ENCODE measurements around the gene TMEM182. TPM values are rescaled to one million over a fixed set of nuclear protein-coding genes. Genes with fewer than 3 reads are reported as not detected.

TMEM182 gene
- total RNA-seq, 1 experiment from 2014 or later = 6.5 TPM

- peak overlapping the region; percentile 97 for H2AFZ ChIP-seq (ENCODE audit: low read length)
- ChIA-PET CTCF (interaction anchor here (1.0 kb wide), 1 partner anchor 16 kb away, joined by 4 read pairs; no protein-coding TSS in a partner anchor), POLR2A (ENCODE audit: unreplicated experiment) (no interaction called here)
- no peaks in the 10 kb centered on the region for H3K9me3 ChIP-seq (ENCODE audit: low read length)
- no TSS peak for BruUV-seq (replicated peaks)
- intact Hi-C loops (cut with micrococcal nuclease) = no loop called here
- peaks cover 21% of the 10 kb centered on the region for H3K4me1 ChIP-seq (ENCODE audit: insufficient read depth, low read length)
- H3K79me2 ChIP-seq (ENCODE audit: low read length) = peaks cover 53% of the 10 kb centered on the region
- no peak for TF ChIP-seq CTCF (conservative IDR thresholded peaks at IDR 0.05; ENCODE audit: low read depth, low read length)
- TF ChIP-seq EZH2 (IDR thresholded peaks at IDR 0.05; ENCODE audit: low read length, unreplicated experiment) = no peak
- no peak for TF ChIP-seq EZH2phosphoT487 (IDR thresholded peaks at IDR 0.05; ENCODE audit: borderline replicate concordance, low read length)
- no peaks in the 10 kb centered on the region for H3K27me3 ChIP-seq (ENCODE audit: low read length)
- ATAC-seq = no peak
- peak overlapping the region; percentile 97 for H3K4me2 ChIP-seq (ENCODE audit: low read length)
- no peak for DNase-seq
- H3K36me3 ChIP-seq (ENCODE audit: low read depth, low read length) = no peaks in the 10 kb centered on the region
- H4K20me1 ChIP-seq (ENCODE audit: low read length) = no peaks in the 10 kb centered on the region
- H3F3A ChIP-seq (ENCODE audit: low read length, unreplicated experiment) = no peaks in the 10 kb centered on the region
- H3K27ac ChIP-seq (ENCODE audit: low read length) = no peak overlapping the region
- H3K4me3 ChIP-seq (ENCODE audit: low read length) = peak overlapping the region; percentile 89
- H3K9ac ChIP-seq (ENCODE audit: low read length) = peak overlapping the region; percentile 76; the same call in 1 of the 2 replicates
- no peaks in the 10 kb centered on the region for H3K9me2 ChIP-seq (replicated peaks; ENCODE audit: low read length)
Observed at GRCh38 chr2:102737431-102737830, 24.4 kb upstream of the TMEM182 start.

DNA sequence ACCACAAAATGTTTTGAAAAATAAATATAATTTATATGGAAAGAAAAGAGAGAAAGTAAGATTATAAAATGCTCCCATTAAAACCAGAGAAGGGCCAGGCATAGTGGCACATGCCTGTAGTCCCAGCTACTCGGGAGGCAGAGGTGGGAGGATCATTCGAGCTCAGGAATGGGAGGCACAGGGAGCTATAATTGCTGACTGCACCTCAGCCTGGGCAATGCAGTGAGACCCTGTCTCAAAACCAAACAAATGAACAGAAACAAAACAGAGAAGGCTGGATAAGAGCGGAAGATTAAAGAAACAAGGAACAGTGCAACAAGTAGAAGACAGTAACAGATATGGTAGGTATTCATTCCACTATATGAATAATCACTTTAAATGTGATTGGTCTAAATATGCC lies 18.6 kb upstream of the TMEM182 start:
- H3K79me2 ChIP-seq (ENCODE audit: low read length) = no peaks in the 10 kb centered on the region
- intact Hi-C loops (cut with micrococcal nuclease) = no loop called here
- H3K36me3 ChIP-seq (ENCODE audit: low read depth, low read length) = no peaks in the 10 kb centered on the region
- H3K27ac ChIP-seq (ENCODE audit: low read length) = no peak overlapping the region
- BruUV-seq (replicated peaks) = no TSS peak
- TF ChIP-seq EZH2phosphoT487 (IDR thresholded peaks at IDR 0.05; ENCODE audit: borderline replicate concordance, low read length) (no peak), CTCF (conservative IDR thresholded peaks at IDR 0.05; ENCODE audit: low read depth, low read length) (no peak), EZH2 (IDR thresholded peaks at IDR 0.05; ENCODE audit: low read length, unreplicated experiment) (no peak)
- ATAC-seq = no peak
- H3F3A ChIP-seq (ENCODE audit: low read length, unreplicated experiment) = no peaks in the 10 kb centered on the region
- POLR2A ChIA-PET (ENCODE audit: unreplicated experiment) = no interaction called here
- no peak overlapping the region for H3K4me2 ChIP-seq (ENCODE audit: low read length)
- H3K9ac ChIP-seq (ENCODE audit: low read length) = no peak overlapping the region
- H3K27me3 ChIP-seq (ENCODE audit: low read length) = no peaks in the 10 kb centered on the region
- no peak overlapping the region for H3K4me3 ChIP-seq (ENCODE audit: low read length)
- H3K9me3 ChIP-seq (ENCODE audit: low read length) = no peaks in the 10 kb centered on the region
- no peak for DNase-seq
- no peak overlapping the region for H2AFZ ChIP-seq (ENCODE audit: low read length)
- H4K20me1 ChIP-seq (ENCODE audit: low read length) = no peaks in the 10 kb centered on the region
- CTCF ChIA-PET = no interaction called here
- no peaks in the 10 kb centered on the region for H3K9me2 ChIP-seq (replicated peaks; ENCODE audit: low read length)
- H3K4me1 ChIP-seq (ENCODE audit: insufficient read depth, low read length) = no peaks in the 10 kb centered on the region

- Histone ChIP-seq H2AFZ (ENCODE audit: low read length) (no peak overlapping the region), H3F3A (ENCODE audit: low read length, unreplicated experiment) (no peaks in the 10 kb centered on the region), H3K9ac (ENCODE audit: low read length) (no peak overlapping the region), H4K20me1 (ENCODE audit: low read length) (no peaks in the 10 kb centered on the region), H3K36me3 (ENCODE audit: low read depth, low read length) (no peaks in the 10 kb centered on the region), H3K79me2 (ENCODE audit: low read length) (no peaks in the 10 kb centered on the region), H3K4me3 (ENCODE audit: low read length) (no peak overlapping the region), H3K27ac (ENCODE audit: low read length) (no peak overlapping the region), H3K27me3 (ENCODE audit: low read length) (no peaks in the 10 kb centered on the region), H3K9me3 (ENCODE audit: low read length) (no peaks in the 10 kb centered on the region), H3K4me2 (ENCODE audit: low read length) (no peak overlapping the region), H3K9me2 (replicated peaks; ENCODE audit: low read length) (no peaks in the 10 kb centered on the region), H3K4me1 (ENCODE audit: insufficient read depth, low read length) (no peaks in the 10 kb centered on the region)
- CTCF ChIA-PET = no interaction called here
- ATAC-seq (no peak), DNase-seq (no peak)
- intact Hi-C loops (cut with micrococcal nuclease) = no loop called here
- POLR2A ChIA-PET (ENCODE audit: unreplicated experiment) = no interaction called here
- TF ChIP-seq EZH2 (IDR thresholded peaks at IDR 0.05; ENCODE audit: low read length, unreplicated experiment) (no peak), CTCF (conservative IDR thresholded peaks at IDR 0.05; ENCODE audit: low read depth, low read length) (no peak), EZH2phosphoT487 (IDR thresholded peaks at IDR 0.05; ENCODE audit: borderline replicate concordance, low read length) (no peak)
- BruUV-seq (replicated peaks) = no TSS peak
Observed at GRCh38 chr2:102748107-102748506, 13.7 kb upstream of the TMEM182 start.

Measured in PC-3 (cell line).